HEK293T (cell line): ENCODE measurements around the gene SEMA4C.

Experiments
- CTCF ChIA-PET: fragments of 350-600 bp; formaldehyde crosslinking; extraction: SDS; loops from one replicate; lab custom pipeline; 2021; ENCODE audit warnings: antibody characterized with exemption, inconsistent platforms; lab: Yijun Ruan, JAX
- POLR2A ChIA-PET: fragments of 350-600 bp; formaldehyde crosslinking; extraction: SDS; loops from one replicate; lab custom pipeline; 2020; ENCODE audit warnings: antibody characterized with exemption, inconsistent platforms; lab: Yijun Ruan, JAX
- DNase-seq: peaks from one replicate; pipeline ENCODE4 v3.0.0; 2012; ENCODE audit warnings: mixed read lengths; ENCODE audit errors: extremely low spot score
- BHLHE40 ChIP-seq: fragments of 450-650 bp; IDR thresholded peaks from 2 replicates; pipeline ENCODE4 v1.6.1; 2016; ENCODE audit warnings: mild to moderate bottlenecking, moderate library complexity, borderline replicate concordance
- CTBP1 ChIP-seq: fragments of 450-650 bp; IDR thresholded peaks from 2 replicates; pipeline ENCODE4 v1.6.1; 2016; ENCODE audit warnings: borderline replicate concordance
- ELF4 ChIP-seq: fragments of 450-650 bp; IDR thresholded peaks from 2 replicates; pipeline ENCODE4 v1.6.1; 2017; ENCODE audit warnings: antibody characterized with exemption
- FOXA1 ChIP-seq: fragments of 450-650 bp; IDR thresholded peaks from 2 replicates; pipeline ENCODE4 v1.6.1; 2016; ENCODE audit warnings: mild to moderate bottlenecking
- FOXK2 ChIP-seq: fragments of 450-650 bp; IDR thresholded peaks from 2 replicates; pipeline ENCODE4 v1.6.1; 2016; ENCODE audit warnings: mild to moderate bottlenecking
- FOXM1 ChIP-seq: fragments of 450-650 bp; IDR thresholded peaks from 2 replicates; pipeline ENCODE4 v1.6.1; 2017; ENCODE audit warnings: mild to moderate bottlenecking, borderline replicate concordance
- L3MBTL2 ChIP-seq: fragments of 450-650 bp; conservative IDR thresholded peaks from 2 replicates; pipeline ENCODE4 v1.6.1; 2016; ENCODE audit warnings: mild to moderate bottlenecking
- LEF1 ChIP-seq: fragments of 450-650 bp; IDR thresholded peaks from 2 replicates; pipeline ENCODE4 v1.6.1; 2017; ENCODE audit warnings: mild to moderate bottlenecking, borderline replicate concordance
- NFRKB ChIP-seq: fragments of 450-650 bp; IDR thresholded peaks from 2 replicates; pipeline ENCODE4 v1.6.1; 2016; ENCODE audit warnings: mild to moderate bottlenecking, moderate library complexity
- SP1 ChIP-seq: fragments of 450-650 bp; IDR thresholded peaks from 2 replicates; pipeline ENCODE4 v1.6.1; 2017
- SUZ12 ChIP-seq: fragments of 450-650 bp; IDR thresholded peaks from 2 replicates; pipeline ENCODE4 v1.6.1; 2016; ENCODE audit warnings: mild to moderate bottlenecking
- TARDBP ChIP-seq: fragments of 450-650 bp; IDR thresholded peaks from 2 replicates; pipeline ENCODE4 v1.6.1; 2016
- ZNF384 ChIP-seq: fragments of 450-650 bp; IDR thresholded peaks from 2 replicates; pipeline ENCODE4 v1.6.1; 2016
- TF ChIP-seq, protein P1 (sequence below): fragments of 450-650 bp; IDR thresholded peaks from 2 replicates; pipeline ENCODE4 v1.6.1; 2016

Gene SEMA4C

GRCh38 chr2:96821113-96821675 is 48.7 kb downstream of the SEMA4C start:
- no peak for DNase-seq
- ChIA-PET POLR2A (interaction anchor here (0.9 to 1.4 kb wide), 3 partner anchors 21 to 184 kb away, joined by 3 read pairs; partner anchors contain the start of gene ANKRD39), CTCF (no interaction called here)
- TF ChIP-seq NFRKB = no peak
- no peak for TF ChIP-seq CTBP1
- TF ChIP-seq, protein P1, sequence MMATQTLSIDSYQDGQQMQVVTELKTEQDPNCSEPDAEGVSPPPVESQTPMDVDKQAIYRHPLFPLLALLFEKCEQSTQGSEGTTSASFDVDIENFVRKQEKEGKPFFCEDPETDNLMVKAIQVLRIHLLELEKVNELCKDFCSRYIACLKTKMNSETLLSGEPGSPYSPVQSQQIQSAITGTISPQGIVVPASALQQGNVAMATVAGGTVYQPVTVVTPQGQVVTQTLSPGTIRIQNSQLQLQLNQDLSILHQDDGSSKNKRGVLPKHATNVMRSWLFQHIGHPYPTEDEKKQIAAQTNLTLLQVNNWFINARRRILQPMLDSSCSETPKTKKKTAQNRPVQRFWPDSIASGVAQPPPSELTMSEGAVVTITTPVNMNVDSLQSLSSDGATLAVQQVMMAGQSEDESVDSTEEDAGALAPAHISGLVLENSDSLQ = no peak
- TF ChIP-seq SUZ12 = no peak
- TF ChIP-seq SP1 = no peak
- no peak for TF ChIP-seq FOXK2

DNA sequence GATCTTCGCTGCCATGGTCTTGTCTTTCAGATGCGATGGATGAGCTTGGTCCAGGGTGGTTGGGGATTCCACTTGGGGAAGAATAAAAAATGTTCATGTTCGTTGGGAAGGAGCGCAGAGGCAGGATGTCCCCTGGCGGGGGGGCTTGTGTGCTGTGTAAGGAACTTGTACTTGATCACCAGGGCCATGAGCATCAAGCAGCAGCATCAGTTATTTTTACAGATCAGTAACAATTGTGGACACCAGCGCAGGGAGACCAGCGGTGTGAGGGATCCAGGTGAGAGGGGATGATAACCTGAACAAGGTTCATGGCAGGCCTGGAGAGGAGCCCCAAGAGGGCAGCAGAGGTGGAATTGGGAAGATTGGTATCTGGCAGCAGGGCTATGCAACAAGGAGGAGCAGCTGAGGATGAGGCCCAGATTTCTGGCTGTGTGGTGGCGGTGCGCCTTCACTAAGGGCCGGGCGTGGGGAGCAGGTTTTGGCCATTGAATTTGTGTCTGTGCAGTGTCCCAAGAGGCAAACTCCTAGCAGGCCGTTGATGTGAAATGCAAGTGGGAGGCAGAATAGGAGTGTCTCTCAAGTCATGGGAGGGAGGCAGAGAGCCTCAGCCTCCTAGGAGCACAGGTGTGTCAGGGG is 49.9 kb downstream of the SEMA4C start:
- DNase-seq = no peak
- POLR2A ChIA-PET = interaction anchor here (1.0 to 1.4 kb wide), 3 partner anchors 38 to 183 kb away, joined by 3 read pairs; partner anchors contain the start of genes ANKRD39 and CNNM4
- no peak for TF ChIP-seq ZNF384
- TF ChIP-seq, protein P1 = no peak
- CTCF ChIA-PET = interaction anchor here (0.7 to 1.2 kb wide), 3 partner anchors 38 to 63 kb away, joined by 3 to 4 read pairs (median 3); partner anchors contain the start of gene ANKRD39

DNA sequence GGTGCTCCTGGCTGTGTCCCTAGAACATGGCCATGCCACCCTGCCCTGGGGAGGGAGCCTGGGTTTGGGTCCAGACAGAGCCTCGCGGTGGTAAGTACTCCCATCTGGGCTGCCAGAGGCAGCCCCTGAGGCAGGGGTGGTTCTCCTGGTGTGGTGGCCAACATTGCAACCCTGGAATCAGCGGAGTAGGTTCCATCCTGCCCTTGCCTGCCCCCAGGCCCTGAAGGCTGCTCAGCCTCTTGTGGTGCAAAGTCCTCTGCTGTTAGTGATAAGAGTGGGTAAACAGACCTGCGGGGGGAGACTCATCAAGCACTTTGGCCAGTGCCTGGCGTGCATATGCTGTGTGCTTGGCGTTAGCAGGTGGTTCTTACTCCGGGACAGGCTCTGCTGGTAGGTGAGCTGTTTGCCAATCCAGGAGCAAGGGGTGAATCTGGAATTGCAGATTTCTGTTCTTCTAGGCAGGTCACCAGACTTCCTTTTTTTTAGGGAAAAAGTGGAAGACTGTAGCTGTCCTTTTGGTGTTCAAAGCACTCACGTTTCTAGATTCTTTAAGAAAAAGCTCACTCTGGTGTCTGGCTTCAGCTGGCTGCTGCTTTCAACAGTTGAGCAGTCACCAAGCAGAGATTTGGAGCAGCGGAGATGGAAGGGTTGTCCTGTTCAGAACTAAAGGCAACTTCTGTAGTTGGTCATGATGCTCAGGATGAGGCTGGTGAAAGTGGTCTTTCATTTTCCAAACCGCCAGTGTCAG is 50.6 kb downstream of the SEMA4C start:
- ChIA-PET CTCF (interaction anchor here (0.7 to 1.2 kb wide), 3 partner anchors 38 to 62 kb away, joined by 3 to 4 read pairs (median 3); partner anchors contain the start of gene ANKRD39), POLR2A (interaction anchor here (1.0 kb wide), 1 partner anchor 59 kb away, joined by 3 read pairs; the partner anchor contains the start of gene CNNM4)
- TF ChIP-seq SP1 = no peak
- no peak for TF ChIP-seq NFRKB
- DNase-seq = no peak

- CTCF ChIA-PET = interaction anchor here (0.6 kb wide), 1 partner anchor 10 kb away, joined by 3 read pairs; no protein-coding TSS in a partner anchor
- TF ChIP-seq NFRKB (no peak), BHLHE40 (no peak), L3MBTL2 (no peak), CTBP1 (no peak), TARDBP (no peak)
- POLR2A ChIA-PET = interaction anchor here (1.2 to 3.2 kb wide), 2 partner anchors 55 to 130 kb away, joined by 3 to 15 read pairs; no protein-coding TSS in a partner anchor
These were observed 52.0 kb downstream of the SEMA4C start for GRCh38 chr2:96817882-96818281.

DNA sequence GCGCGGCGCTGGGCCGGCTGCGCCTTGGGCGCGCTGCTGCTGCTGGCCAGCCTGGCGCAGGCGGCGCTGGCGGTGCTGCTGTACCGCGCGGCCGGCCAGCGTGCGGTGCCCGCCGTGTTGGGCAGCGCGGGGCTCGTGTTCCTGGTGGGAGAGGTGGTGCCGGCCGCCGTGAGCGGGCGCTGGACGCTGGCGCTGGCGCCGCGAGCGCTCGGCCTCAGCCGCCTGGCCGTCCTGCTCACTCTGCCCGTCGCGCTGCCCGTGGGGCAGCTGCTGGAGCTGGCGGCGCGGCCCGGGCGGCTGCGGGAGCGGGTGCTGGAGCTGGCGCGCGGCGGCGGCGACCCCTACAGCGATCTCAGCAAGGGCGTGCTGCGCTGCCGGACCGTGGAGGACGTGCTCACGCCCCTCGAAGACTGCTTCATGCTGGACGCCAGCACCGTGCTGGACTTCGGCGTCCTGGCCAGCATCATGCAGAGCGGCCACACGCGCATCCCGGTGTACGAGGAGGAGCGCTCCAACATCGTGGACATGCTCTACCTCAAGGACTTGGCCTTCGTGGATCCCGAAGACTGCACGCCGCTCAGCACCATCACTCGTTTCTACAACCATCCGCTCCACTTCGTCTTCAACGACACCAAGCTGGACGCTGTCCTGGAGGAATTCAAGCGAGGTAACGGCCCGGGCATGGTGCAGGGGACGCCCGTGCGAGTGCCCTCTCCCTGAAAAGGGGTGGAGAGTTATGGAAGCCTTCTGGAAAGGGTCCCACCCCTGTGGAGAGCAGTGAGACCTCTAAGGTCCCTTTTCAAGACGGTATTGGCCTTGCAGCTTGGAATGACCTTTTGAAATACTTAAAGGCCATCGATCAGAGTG is 52.8 kb downstream of the SEMA4C start:
- CTCF ChIA-PET = interaction anchor here (0.6 kb wide), 1 partner anchor 88 kb away, joined by 3 read pairs; no protein-coding TSS in a partner anchor

More at GRCh38 chr2:96817882-96818281, 52.0 kb downstream of the SEMA4C start:
- no peak for DNase-seq

DNA sequence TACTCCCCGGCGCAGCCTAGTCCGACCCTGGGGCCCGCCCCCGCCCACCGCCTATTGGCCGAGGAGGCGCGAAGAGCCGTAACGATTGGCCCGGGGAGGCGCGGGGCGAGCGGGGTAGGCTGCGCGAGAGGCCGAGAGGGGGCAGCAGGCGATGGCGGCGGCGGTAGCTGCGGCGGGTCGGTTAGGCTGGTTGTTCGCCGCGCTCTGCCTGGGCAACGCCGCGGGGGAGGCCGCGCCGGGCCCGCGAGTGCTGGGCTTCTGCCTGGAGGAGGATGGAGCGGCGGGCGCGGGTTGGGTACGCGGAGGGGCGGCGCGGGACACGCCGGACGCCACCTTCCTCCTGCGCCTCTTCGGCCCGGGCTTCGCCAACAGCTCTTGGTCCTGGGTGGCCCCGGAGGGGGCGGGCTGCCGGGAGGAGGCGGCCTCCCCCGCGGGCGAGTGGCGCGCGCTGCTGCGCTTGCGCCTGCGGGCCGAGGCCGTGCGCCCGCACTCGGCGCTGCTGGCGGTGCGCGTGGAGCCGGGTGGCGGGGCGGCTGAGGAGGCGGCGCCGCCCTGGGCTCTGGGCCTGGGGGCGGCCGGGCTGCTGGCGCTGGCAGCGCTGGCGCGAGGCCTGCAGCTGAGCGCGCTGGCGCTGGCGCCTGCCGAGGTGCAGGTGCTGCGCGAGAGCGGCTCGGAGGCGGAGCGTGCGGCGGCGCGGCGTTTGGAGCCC is 53.6 kb downstream of the SEMA4C start, which contains the start of gene CNNM3:
CNNM3 (plus strand) TSS at position 142 of the 709 bp plus-strand sequence; CDS start at position 152, 10 bp downstream.
- peak; percentile 96 for DNase-seq

More for the DNA sequence above, 52.8 kb downstream of the SEMA4C start:
- TF ChIP-seq, protein P1 = no peak
- TF ChIP-seq CTBP1 (no peak), LEF1 (no peak), FOXA1 (no peak), SP1 (no peak), ELF4 (no peak), L3MBTL2 (peak; percentile 41; the same call in 1 of the 2 replicates)
- DNase-seq = no peak
- POLR2A ChIA-PET = interaction anchor here (0.8 to 3.2 kb wide), 18 partner anchors 16 to 281 kb away, joined by 3 to 15 read pairs (median 4); partner anchors contain the start of genes ANKRD39 and KANSL3

More for the DNA sequence above, 53.6 kb downstream of the SEMA4C start, which contains the start of gene CNNM3:
- TF ChIP-seq LEF1 = no peak
- no peak for TF ChIP-seq ELF4
- TF ChIP-seq L3MBTL2 = no peak
- TF ChIP-seq FOXM1 = peak; percentile 35; the same call in 1 of the 2 replicates
- TF ChIP-seq, protein P1 = no peak
- ChIA-PET POLR2A (interaction anchor here (0.8 to 3.2 kb wide), 19 partner anchors 16 to 281 kb away, joined by 3 to 15 read pairs (median 3); partner anchors contain the start of genes ANKRD39 and KANSL3), CTCF (interaction anchor here (0.6 to 0.8 kb wide), 3 partner anchors 16 to 87 kb away, joined by 3 to 5 read pairs (median 4); no protein-coding TSS in a partner anchor)
